ENCODE measurements around the gene STX10. TPM values are rescaled to one million over a fixed set of nuclear protein-coding genes. Genes with fewer than 3 reads are reported as not detected.

STX10 gene
- total and polyA plus RNA-seq, 12 donors, result 18.7 to 69.9 (median 28.9) TPM

- intact Hi-C loops (cut with DNase I), result loop anchor here in 1 of 10 donors (2.0 kb wide), 1 partner anchor 124 kb away; no protein-coding TSS in a partner anchor
- H3K27me3 ChIP-seq, result no peaks in the 10 kb centered on the region
- H3K36me3 ChIP-seq, result peaks cover 0 to 27% (median 0%) of the 10 kb centered on the region in 9 donors
- TF ChIP-seq CTCF (IDR thresholded peaks at IDR 0.05), result no peak
- DNase-seq (peak in 1 of 2 donors; percentile 36), ATAC-seq (peak in 4 of 8 donors; percentile 0 to 5 (median 2))
- H3K27ac ChIP-seq, result peak overlapping the region; percentile 83 to 96 (median 94)
- WGBS, 2 donors, result 8 to 15% methylated on average over 53 to 58 of the region's 58 CpGs
- peaks cover 35 to 97% (median 93%) of the 10 kb centered on the region in 9 donors for H3K4me1 ChIP-seq
- peak overlapping the region; percentile 21 to 65 (median 47) for H3K4me3 ChIP-seq
- H3K9me3 ChIP-seq, result no peaks in the 10 kb centered on the region
These were observed 51.7 kb downstream of the STX10 start for GRCh38 chr19:13098277-13099072.

GRCh38 chr19:13097463-13098258 is 52.5 kb downstream of the STX10 start:
- Histone ChIP-seq H3K36me3 (peaks cover 0 to 27% (median 0%) of the 10 kb centered on the region in 9 donors), H3K27ac (peak overlapping the region; percentile 52 to 96 (median 93)), H3K4me1 (peaks cover 27 to 97% (median 91%) of the 10 kb centered on the region in 9 donors), H3K4me3 (peak overlapping the region; percentile 21 to 65 (median 47)), H3K27me3 (no peaks in the 10 kb centered on the region), H3K9me3 (no peaks in the 10 kb centered on the region)
- intact Hi-C loops (cut with DNase I), result loop anchor here in 1 of 10 donors (2.0 kb wide), 1 partner anchor 123 kb away; no protein-coding TSS in a partner anchor
- ATAC-seq, result peak in 3 of 8 donors; percentile 1 to 6 (median 2)
- DNase-seq, result peak in 1 of 2 donors; percentile 66
- 6 to 7% methylated on average over 62 to 68 of the region's 69 CpGs for WGBS, 2 donors
- TF ChIP-seq CTCF (IDR thresholded peaks at IDR 0.05), result no peak

- WGBS, 2 donors, result 24 to 30% methylated on average over 20 of the region's 20 CpGs
- ATAC-seq (no peak), DNase-seq (peak in 1 of 2 donors; percentile 25)
- peaks cover 30 to 97% (median 91%) of the 10 kb centered on the region in 9 donors for H3K4me1 ChIP-seq
- intact Hi-C loops (cut with DNase I), result no loop called here
- no peaks in the 10 kb centered on the region for H3K9me3 ChIP-seq
- no peaks in the 10 kb centered on the region for H3K27me3 ChIP-seq
- peak overlapping the region in 9 of 10 donors; percentile 21 to 65 (median 49) for H3K4me3 ChIP-seq
- TF ChIP-seq CTCF (IDR thresholded peaks at IDR 0.05), result no peak
- peak overlapping the region; percentile 52 to 96 (median 93) for H3K27ac ChIP-seq
- H3K36me3 ChIP-seq, result peaks cover 0 to 27% (median 0%) of the 10 kb centered on the region in 9 donors
These were observed 53.1 kb downstream of the STX10 start for GRCh38 chr19:13097033-13097462.

Measured in heart right ventricle (tissue), 16 donors.